OCI-LY7 (cell line): ENCODE measurements around the gene RFNG.

Experiments used
- EZH2phosphoT487 ChIP-seq: fragments of 200-600 bp; sonication (generic); IDR thresholded peaks from 2 replicates; pipeline ENCODE4 v1.6.1; 2018; ENCODE audit warnings: low read depth, borderline replicate concordance, mild to moderate bottlenecking, mixed run types, antibody characterized with exemption, low read length, moderate library complexity, mixed read lengths
- TF ChIP-seq, protein P1 (sequence below): fragments of 200-600 bp; sonication (generic); conservative IDR thresholded peaks from 2 replicates; pipeline ENCODE4 v1.5.1; 2014; ENCODE audit warnings: mild to moderate bottlenecking, antibody characterized with exemption, low read length, moderate library complexity, mixed read lengths

DNA sequence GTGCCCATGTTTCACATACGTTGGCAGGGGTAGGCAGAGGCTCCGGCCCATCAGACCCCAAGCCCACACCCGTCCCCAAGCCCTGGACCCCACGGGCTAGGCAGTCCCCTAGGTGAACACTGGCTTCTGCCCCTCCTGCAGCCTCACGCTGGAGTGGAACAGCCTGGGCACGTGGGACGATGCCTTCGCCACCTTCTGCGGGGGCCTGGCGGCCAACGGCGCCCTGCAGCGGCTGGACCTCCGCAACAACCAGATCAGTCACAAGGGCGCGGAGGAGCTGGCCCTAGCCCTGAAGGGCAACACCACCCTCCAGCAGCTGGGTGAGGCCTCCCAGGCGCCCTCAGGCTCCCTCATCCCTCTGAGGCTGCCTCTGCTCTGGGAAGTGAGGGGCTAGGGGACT lies 26.8 kb downstream of the RFNG start:
- TF ChIP-seq, protein P1, sequence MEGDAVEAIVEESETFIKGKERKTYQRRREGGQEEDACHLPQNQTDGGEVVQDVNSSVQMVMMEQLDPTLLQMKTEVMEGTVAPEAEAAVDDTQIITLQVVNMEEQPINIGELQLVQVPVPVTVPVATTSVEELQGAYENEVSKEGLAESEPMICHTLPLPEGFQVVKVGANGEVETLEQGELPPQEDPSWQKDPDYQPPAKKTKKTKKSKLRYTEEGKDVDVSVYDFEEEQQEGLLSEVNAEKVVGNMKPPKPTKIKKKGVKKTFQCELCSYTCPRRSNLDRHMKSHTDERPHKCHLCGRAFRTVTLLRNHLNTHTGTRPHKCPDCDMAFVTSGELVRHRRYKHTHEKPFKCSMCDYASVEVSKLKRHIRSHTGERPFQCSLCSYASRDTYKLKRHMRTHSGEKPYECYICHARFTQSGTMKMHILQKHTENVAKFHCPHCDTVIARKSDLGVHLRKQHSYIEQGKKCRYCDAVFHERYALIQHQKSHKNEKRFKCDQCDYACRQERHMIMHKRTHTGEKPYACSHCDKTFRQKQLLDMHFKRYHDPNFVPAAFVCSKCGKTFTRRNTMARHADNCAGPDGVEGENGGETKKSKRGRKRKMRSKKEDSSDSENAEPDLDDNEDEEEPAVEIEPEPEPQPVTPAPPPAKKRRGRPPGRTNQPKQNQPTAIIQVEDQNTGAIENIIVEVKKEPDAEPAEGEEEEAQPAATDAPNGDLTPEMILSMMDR = no peak
- no peak for TF ChIP-seq EZH2phosphoT487
